Uterus (tissue), 4 donors: ENCODE data around the gene MPZL2. TPM values are rescaled to one million over a fixed set of nuclear protein-coding genes. Genes with fewer than 3 reads are reported as not detected.

Experiments
- DNase-seq, 2 donors: peaks; one replicate each; pipeline ENCODE4 v3.0.0-alpha.2; 2019 to 2020
- H3K27ac ChIP-seq, 2 donors: fragments of 200-600 bp; sonication (generic); 1 replicate in 1 of 2; 2 replicates in 1 of 2; pipeline ENCODE4 v1.5.1; 2016 to 2018
- H3K27me3 ChIP-seq, 2 donors: fragments of 200-600 bp; sonication (generic); one replicate each; pipeline ENCODE4 v1.5.1; 2018 to 2019; ENCODE audit warnings: control low read depth in 1 of 2
- H3K36me3 ChIP-seq, 2 donors: fragments of 200-600 bp; sonication (generic); one replicate each; pipeline ENCODE4 v1.5.1; 2019; ENCODE audit warnings: control low read depth in 1 of 2
- H3K4me1 ChIP-seq, 2 donors: fragments of 200-600 bp; sonication (generic); one replicate each; pipeline ENCODE4 v1.5.1; 2018 to 2019; ENCODE audit warnings: control low read depth in 1 of 2
- H3K4me3 ChIP-seq, 2 donors: fragments of 200-600 bp; sonication (generic); 1 replicate in 1 of 2; 2 replicates in 1 of 2; pipeline ENCODE4 v1.5.1; 2018 to 2019; ENCODE audit warnings: mild to moderate bottlenecking in 1 of 2
- H3K9me3 ChIP-seq, 2 donors: fragments of 200-600 bp; sonication (generic); one replicate each; pipeline ENCODE4 v1.5.1; 2019; ENCODE audit warnings: control low read depth in 1 of 2
- POLR2A ChIP-seq, 2 donors: fragments of 450-650 bp; IDR thresholded peaks; one replicate each; pipeline ENCODE4 v1.6.1; 2016; ENCODE audit warnings: antibody characterized with exemption in 2 of 2, mild to moderate bottlenecking in 1 of 2, moderate library complexity in 1 of 2
- intact Hi-C: fragments of 100-400 bp; cut with DNase I; formaldehyde crosslinking; loops from one replicate; pipeline ENCODE4 v1.15.1; 2023; ENCODE audit warnings: low total_unique reads
- total RNA-seq, 4 donors: library from RNA; depleted of rRNA in 3 of 4; stranded (reverse); fragments of >200 nt in 3 of 4; gene quantifications; one replicate each; pipeline versions ENCODE4 v1.1.0 to v1.2.4, GENCODE V29; 2014 to 2023
- TF ChIP-seq, protein P1 (sequence below), 4 experiments: fragments of 200-600 bp in 2 of 4; fragments of 450-650 bp in 2 of 4; sonication (generic) in 2 of 4; IDR thresholded peaks; one replicate each; pipeline ENCODE4 v1.5.1; 2016 to 2019; ENCODE audit warnings: antibody characterized with exemption in 4 of 4, mild to moderate bottlenecking in 2 of 4, moderate library complexity in 1 of 4
- donor health status: DM: yes; HTN: yes; CAD: no.

The MPZL2 gene
- total RNA-seq, 4 donors from 2014 or later, result 40.9 to 191 (median 73.9) TPM

- intact Hi-C loops, result no loop called here
Observed at GRCh38 chr11:118213781-118214180, 50.3 kb downstream of the MPZL2 start.

GRCh38 chr11:118213201-118213600 is 50.9 kb downstream of the MPZL2 start:
- H3K27me3 ChIP-seq, result no peaks in the 10 kb centered on the region

More at GRCh38 chr11:118213781-118214180, 50.3 kb downstream of the MPZL2 start:
- no peak for TF ChIP-seq POLR2A (IDR thresholded peaks at IDR 0.05)
- TF ChIP-seq, protein P1, sequence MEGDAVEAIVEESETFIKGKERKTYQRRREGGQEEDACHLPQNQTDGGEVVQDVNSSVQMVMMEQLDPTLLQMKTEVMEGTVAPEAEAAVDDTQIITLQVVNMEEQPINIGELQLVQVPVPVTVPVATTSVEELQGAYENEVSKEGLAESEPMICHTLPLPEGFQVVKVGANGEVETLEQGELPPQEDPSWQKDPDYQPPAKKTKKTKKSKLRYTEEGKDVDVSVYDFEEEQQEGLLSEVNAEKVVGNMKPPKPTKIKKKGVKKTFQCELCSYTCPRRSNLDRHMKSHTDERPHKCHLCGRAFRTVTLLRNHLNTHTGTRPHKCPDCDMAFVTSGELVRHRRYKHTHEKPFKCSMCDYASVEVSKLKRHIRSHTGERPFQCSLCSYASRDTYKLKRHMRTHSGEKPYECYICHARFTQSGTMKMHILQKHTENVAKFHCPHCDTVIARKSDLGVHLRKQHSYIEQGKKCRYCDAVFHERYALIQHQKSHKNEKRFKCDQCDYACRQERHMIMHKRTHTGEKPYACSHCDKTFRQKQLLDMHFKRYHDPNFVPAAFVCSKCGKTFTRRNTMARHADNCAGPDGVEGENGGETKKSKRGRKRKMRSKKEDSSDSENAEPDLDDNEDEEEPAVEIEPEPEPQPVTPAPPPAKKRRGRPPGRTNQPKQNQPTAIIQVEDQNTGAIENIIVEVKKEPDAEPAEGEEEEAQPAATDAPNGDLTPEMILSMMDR (IDR thresholded peaks at IDR 0.05), result no peak
- Histone ChIP-seq H3K4me3 (no peak overlapping the region), H3K9me3 (no peaks in the 10 kb centered on the region), H3K36me3 (no peaks in the 10 kb centered on the region), H3K27me3 (no peaks in the 10 kb centered on the region), H3K27ac (no peak overlapping the region), H3K4me1 (no peaks in the 10 kb centered on the region)
- no peak for DNase-seq

GRCh38 chr11:118212781-118213191 is 51.3 kb downstream of the MPZL2 start:
- TF ChIP-seq, protein P1 (IDR thresholded peaks at IDR 0.05), result no peak
- TF ChIP-seq POLR2A (IDR thresholded peaks at IDR 0.05), result no peak
- intact Hi-C loops, result no loop called here
- H3K27me3 ChIP-seq, result no peaks in the 10 kb centered on the region
- no peak for DNase-seq
- no peak overlapping the region for H3K27ac ChIP-seq
- no peaks in the 10 kb centered on the region for H3K4me1 ChIP-seq
- no peak overlapping the region for H3K4me3 ChIP-seq
- H3K9me3 ChIP-seq, result no peaks in the 10 kb centered on the region
- H3K36me3 ChIP-seq, result no peaks in the 10 kb centered on the region

More at GRCh38 chr11:118213201-118213600, 50.9 kb downstream of the MPZL2 start:
- intact Hi-C loops, result no loop called here
- TF ChIP-seq, protein P1 (IDR thresholded peaks at IDR 0.05), result no peak
- TF ChIP-seq POLR2A (IDR thresholded peaks at IDR 0.05), result no peak
- Histone ChIP-seq H3K9me3 (no peaks in the 10 kb centered on the region), H3K4me3 (no peak overlapping the region), H3K36me3 (no peaks in the 10 kb centered on the region), H3K27ac (no peak overlapping the region), H3K4me1 (no peaks in the 10 kb centered on the region)
- no peak for DNase-seq

- intact Hi-C loops, result no loop called here
- no peaks in the 10 kb centered on the region for H3K36me3 ChIP-seq
- no peaks in the 10 kb centered on the region for H3K4me1 ChIP-seq
- H3K9me3 ChIP-seq, result no peaks in the 10 kb centered on the region
- DNase-seq, result no peak
- H3K27me3 ChIP-seq, result no peaks in the 10 kb centered on the region
- TF ChIP-seq POLR2A (IDR thresholded peaks at IDR 0.05), result no peak
- TF ChIP-seq, protein P1 (IDR thresholded peaks at IDR 0.05), result no peak
- H3K4me3 ChIP-seq, result no peak overlapping the region
- no peak overlapping the region for H3K27ac ChIP-seq
Observed at GRCh38 chr11:118212131-118212725, 51.9 kb downstream of the MPZL2 start.

- no peak for DNase-seq
- TF ChIP-seq, protein P1 (IDR thresholded peaks at IDR 0.05), result no peak
- TF ChIP-seq POLR2A (IDR thresholded peaks at IDR 0.05), result no peak
- intact Hi-C loops, result no loop called here
- no peak overlapping the region for H3K4me3 ChIP-seq
- H3K9me3 ChIP-seq, result no peaks in the 10 kb centered on the region
- H3K27ac ChIP-seq, result no peak overlapping the region
- no peaks in the 10 kb centered on the region for H3K36me3 ChIP-seq
- H3K27me3 ChIP-seq, result no peaks in the 10 kb centered on the region
- H3K4me1 ChIP-seq, result no peaks in the 10 kb centered on the region
Observed at GRCh38 chr11:118211006-118211405, 53.1 kb downstream of the MPZL2 start.
